ENCODE data around the gene TNNT2. TPM values are rescaled to one million over a fixed set of nuclear protein-coding genes. Genes with fewer than 3 reads are reported as not detected.

TNNT2 gene
- total and polyA plus RNA-seq, 2 of the 13 experiments (the other 11 are each of a cell fraction or from before 2014, with no cell fraction given), result 0.20 to 0.63 TPM

DNA sequence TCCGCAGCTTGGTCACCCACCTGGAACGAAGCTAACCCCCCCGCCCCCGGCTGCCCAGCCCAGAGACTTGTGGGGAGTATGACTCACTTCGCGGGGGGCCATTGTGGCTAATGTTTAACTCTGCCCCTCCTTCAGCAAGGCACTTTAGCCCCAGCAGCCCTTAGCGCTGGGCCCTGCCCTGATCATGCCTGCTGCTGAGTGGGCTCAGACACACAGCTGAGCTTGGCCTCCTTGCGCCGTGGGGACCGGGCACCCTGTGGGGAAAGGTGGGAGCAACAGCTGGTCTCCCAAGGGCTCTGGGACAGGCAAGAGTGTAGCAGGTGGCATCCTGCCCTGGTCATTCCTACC is 28.0 kb upstream of the TNNT2 start:
- Histone ChIP-seq H3K9ac (ENCODE audit: insufficient read depth, low read depth, low read length) (peak overlapping the region; percentile 32), H3K4me3 (replicated peaks in 1 of 3; ENCODE audit: insufficient read depth in 1 of 3, low read depth in 2 of 3, low read length in 3 of 3) (peak overlapping the region in 2 of 3 experiments; percentile 14 to 54; a peak in 3 of 6 replicates), H3K4me1 (ENCODE audit: insufficient read depth, low read length) (peaks cover 63% of the 10 kb centered on the region), H4K20me1 (ENCODE audit: insufficient read depth, low read length) (no peaks in the 10 kb centered on the region), H3K9me3 (ENCODE audit: low read length) (no peaks in the 10 kb centered on the region), H3K27me3 (ENCODE audit: control insufficient read depth in 1 of 2, insufficient read depth in 2 of 2, low read length in 2 of 2) (peaks cover under 1 to 5% of the 10 kb centered on the region in 2 experiments; a peak in 1 of 5 replicates), H3K4me2 (ENCODE audit: low read depth, low read length) (peak overlapping the region; percentile 76), H3K36me3 (replicated peaks in 1 of 2; ENCODE audit: control insufficient read depth in 1 of 2, insufficient read depth in 2 of 2, low read length in 2 of 2) (no peaks in the 10 kb centered on the region), H2AFZ (ENCODE audit: low read length) (no peak overlapping the region), H3K27ac (ENCODE audit: extremely low read length, insufficient read depth, low read length) (peak overlapping the region; percentile 49), H3K79me2 (ENCODE audit: insufficient read depth, low read length) (no peaks in the 10 kb centered on the region)
- in situ Hi-C loops (cut with HindIII; ENCODE audit: extremely low pct_ligation_motif_present, low pct_unique_long_range_greater_than_20kb) (no loop called here), intact Hi-C loops (cut with micrococcal nuclease; ENCODE audit: unreplicated experiment) (loop anchor here (1.0 kb wide), 1 partner anchor 9 kb away; no protein-coding TSS in a partner anchor)
- FAIRE-seq (no peak), ATAC-seq (peak; percentile 82), DNase-seq (ENCODE audit: low spot score) (peak; percentile 77)
- no TSS peak for BruUV-seq (replicated peaks)
- POLR2A ChIA-PET, result interaction anchor here (0.8 to 3.7 kb wide), 13 partner anchors 9 to 235 kb away, joined by 3 to 40 read pairs (median 7); partner anchors contain the start of gene PHLDA3
- CTCF ChIA-PET (ENCODE audit: low intra/inter-chr PET ratio, low total read pairs), result no interaction called here
- WGBS (ENCODE audit: low lambda C conversion rate), result 0% methylated on average over 1 of the region's 10 CpGs
- 0 out of 2 replicates have a peak, but pooled peaks have one; percentile 37 for TF ChIP-seq MEF2D (CRISPR knock-in tag; IDR thresholded peaks at IDR 0.05)
- 0 out of 2 replicates have a peak, but pooled peaks have one; percentile 19 for TF ChIP-seq ARHGAP35 (CRISPR knock-in tag; IDR thresholded peaks at IDR 0.05; ENCODE audit: borderline replicate concordance)
- peak; percentile 49; the same call in 1 of the 2 replicates for TF ChIP-seq SP5 (CRISPR knock-in tag; IDR thresholded peaks at IDR 0.05; ENCODE audit: borderline replicate concordance, low read depth)
- peak; percentile 67; the same call in 1 of the 2 replicates for TF ChIP-seq ZFY (CRISPR knock-in tag; IDR thresholded peaks at IDR 0.05)
- peak; percentile 31; the same call in 1 of the 2 replicates for TF ChIP-seq MYC (CRISPR knock-in tag; IDR thresholded peaks at IDR 0.05; ENCODE audit: borderline replicate concordance)
- no peak for TF ChIP-seq ZNF607 (CRISPR knock-in tag; IDR thresholded peaks at IDR 0.05; ENCODE audit: borderline replicate concordance)
- TF ChIP-seq ISL2 (CRISPR knock-in tag; IDR thresholded peaks at IDR 0.05), result peak; percentile 30; the same call in 1 of the 2 replicates
- TF ChIP-seq ZNF331 (CRISPR knock-in tag; IDR thresholded peaks at IDR 0.05), result peak; percentile 58
- TF ChIP-seq ETV6 (CRISPR knock-in tag; conservative IDR thresholded peaks at IDR 0.05), result no peak
- no peak for TF ChIP-seq RAD51 (IDR thresholded peaks at IDR 0.05; ENCODE audit: borderline replicate concordance)
- TF ChIP-seq, protein P1, sequence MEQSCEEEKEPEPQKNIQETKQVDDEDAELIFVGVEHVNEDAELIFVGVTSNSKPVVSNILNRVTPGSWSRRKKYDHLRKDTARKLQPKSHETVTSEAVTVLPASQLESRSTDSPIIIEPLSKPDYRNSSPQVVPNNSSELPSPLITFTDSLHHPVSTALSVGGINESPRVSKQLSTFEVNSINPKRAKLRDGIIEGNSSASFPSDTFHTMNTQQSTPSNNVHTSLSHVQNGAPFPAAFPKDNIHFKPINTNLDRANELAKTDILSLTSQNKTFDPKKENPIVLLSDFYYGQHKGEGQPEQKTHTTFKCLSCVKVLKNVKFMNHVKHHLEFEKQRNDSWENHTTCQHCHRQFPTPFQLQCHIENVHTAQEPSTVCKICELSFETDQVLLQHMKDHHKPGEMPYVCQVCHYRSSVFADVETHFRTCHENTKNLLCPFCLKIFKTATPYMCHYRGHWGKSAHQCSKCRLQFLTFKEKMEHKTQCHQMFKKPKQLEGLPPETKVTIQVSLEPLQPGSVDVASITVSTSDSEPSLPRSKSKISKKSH (CRISPR knock-in tag; IDR thresholded peaks at IDR 0.05; ENCODE audit: borderline replicate concordance), result no peak; the same call in 1 of the 2 replicates
- no peak for TF ChIP-seq SOX6 (IDR thresholded peaks at IDR 0.05)
- peak; percentile 61; the same call in 1 of the 2 replicates for TF ChIP-seq SOX6 (CRISPR knock-in tag; IDR thresholded peaks at IDR 0.05)
- TF ChIP-seq MYNN (CRISPR knock-in tag; IDR thresholded peaks at IDR 0.05; ENCODE audit: low read depth), result peak; percentile 36; the same call in 1 of the 2 replicates
- TF ChIP-seq, protein P2, sequence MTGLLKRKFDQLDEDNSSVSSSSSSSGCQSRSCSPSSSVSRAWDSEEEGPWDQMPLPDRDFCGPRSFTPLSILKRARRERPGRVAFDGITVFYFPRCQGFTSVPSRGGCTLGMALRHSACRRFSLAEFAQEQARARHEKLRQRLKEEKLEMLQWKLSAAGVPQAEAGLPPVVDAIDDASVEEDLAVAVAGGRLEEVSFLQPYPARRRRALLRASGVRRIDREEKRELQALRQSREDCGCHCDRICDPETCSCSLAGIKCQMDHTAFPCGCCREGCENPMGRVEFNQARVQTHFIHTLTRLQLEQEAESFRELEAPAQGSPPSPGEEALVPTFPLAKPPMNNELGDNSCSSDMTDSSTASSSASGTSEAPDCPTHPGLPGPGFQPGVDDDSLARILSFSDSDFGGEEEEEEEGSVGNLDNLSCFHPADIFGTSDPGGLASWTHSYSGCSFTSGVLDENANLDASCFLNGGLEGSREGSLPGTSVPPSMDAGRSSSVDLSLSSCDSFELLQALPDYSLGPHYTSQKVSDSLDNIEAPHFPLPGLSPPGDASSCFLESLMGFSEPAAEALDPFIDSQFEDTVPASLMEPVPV (CRISPR knock-in tag; IDR thresholded peaks at IDR 0.05), result 0 out of 2 replicates have a peak, but pooled peaks have one; percentile 13
- no peak for TF ChIP-seq GABPA (IDR thresholded peaks at IDR 0.05; ENCODE audit: low read depth, low read length)
- no peak for TF ChIP-seq GABPA (CRISPR knock-in tag; IDR thresholded peaks at IDR 0.05; ENCODE audit: low read depth)
- no peak for TF ChIP-seq ZMYM4 (CRISPR knock-in tag; IDR thresholded peaks at IDR 0.05)
- TF ChIP-seq ZSCAN9 (CRISPR knock-in tag; IDR thresholded peaks at IDR 0.05; ENCODE audit: borderline replicate concordance), result no peak
- peak; percentile 23; the same call in 1 of the 2 replicates for TF ChIP-seq ZNF749 (CRISPR knock-in tag; IDR thresholded peaks at IDR 0.05; ENCODE audit: borderline replicate concordance)
- TF ChIP-seq ZNF335 (CRISPR knock-in tag; IDR thresholded peaks at IDR 0.05), result 0 out of 2 replicates have a peak, but pooled peaks have one; percentile 33
- TF ChIP-seq TBX2 (CRISPR knock-in tag; IDR thresholded peaks at IDR 0.05; ENCODE audit: borderline replicate concordance), result 0 out of 2 replicates have a peak, but pooled peaks have one; percentile 53
- TF ChIP-seq, protein P3, sequence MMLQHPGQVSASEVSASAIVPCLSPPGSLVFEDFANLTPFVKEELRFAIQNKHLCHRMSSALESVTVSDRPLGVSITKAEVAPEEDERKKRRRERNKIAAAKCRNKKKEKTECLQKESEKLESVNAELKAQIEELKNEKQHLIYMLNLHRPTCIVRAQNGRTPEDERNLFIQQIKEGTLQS (CRISPR knock-in tag; IDR thresholded peaks at IDR 0.05), result peak; percentile 92
- TF ChIP-seq FOXA3 (CRISPR knock-in tag; IDR thresholded peaks at IDR 0.05), result peak; percentile 21; the same call in 1 of the 2 replicates
